GM10266 (cell line): ENCODE results near the gene PRSS16.
"Not testable (repeated sequence)": the region's sequence is repeated elsewhere in the genome, so short reads cannot be mapped to it uniquely, and the experiment has no call there.

Experiments used
- DNase-seq: peaks from one replicate; pipeline ENCODE4 v3.0.0; 2012; ENCODE audit errors: extremely low spot score
- CTCF ChIP-seq: IDR thresholded peaks from 2 replicates; pipeline ENCODE4 v1.5.1; 2012; ENCODE audit warnings: mild to moderate bottlenecking, low read depth; ENCODE audit not compliant: control insufficient read depth, insufficient read depth; ENCODE audit errors: missing control alignments

The PRSS16 gene

GRCh38 chr6:27263886-27264285 lies 16.4 kb downstream of the PRSS16 start:
- DNase-seq, result no peak
- TF ChIP-seq CTCF, result no peak

- DNase-seq, result not testable (repeated sequence)
Observed at GRCh38 chr6:27267003-27267402, 19.5 kb downstream of the PRSS16 start.

- no peak for DNase-seq
- TF ChIP-seq CTCF, result no peak
Observed at GRCh38 chr6:27267857-27268434, 20.4 kb downstream of the PRSS16 start.

GRCh38 chr6:27268803-27269202 lies 21.3 kb downstream of the PRSS16 start:
- DNase-seq, result no peak
- no peak for TF ChIP-seq CTCF

- no peak for TF ChIP-seq CTCF
- no peak for DNase-seq
Observed at GRCh38 chr6:27273783-27274182, 26.3 kb downstream of the PRSS16 start.

GRCh38 chr6:27275025-27275956 lies 27.8 kb downstream of the PRSS16 start:
- DNase-seq, result no peak
- TF ChIP-seq CTCF, result no peak

GRCh38 chr6:27279513-27280063 lies 32.1 kb downstream of the PRSS16 start:
- TF ChIP-seq CTCF, result no peak
- no peak for DNase-seq
